GM18526 (cell line): ENCODE results near the gene BNIP5.

Source experiments
- POLR2A ChIP-seq: IDR thresholded peaks from 3 replicates; pipeline ENCODE4 v1.6.1; 2011; ENCODE audit not compliant: insufficient read length; ENCODE audit errors: extremely low read depth

Gene BNIP5

GRCh38 chr6:36335465-36336207 is 1.1 kb downstream of the BNIP5 start:
- TF ChIP-seq POLR2A = no peak

- TF ChIP-seq POLR2A = no peak
These were observed 1.7 kb downstream of the BNIP5 start for GRCh38 chr6:36334832-36335459.

- TF ChIP-seq POLR2A = no peak
These were observed 2.6 kb downstream of the BNIP5 start for GRCh38 chr6:36333931-36334725.

- TF ChIP-seq POLR2A = no peak
These were observed 3.4 kb downstream of the BNIP5 start for GRCh38 chr6:36333171-36333895.

GRCh38 chr6:36331381-36331780 is 5.3 kb downstream of the BNIP5 start:
- TF ChIP-seq POLR2A = no peak

- no peak for TF ChIP-seq POLR2A
These were observed 6.3 kb downstream of the BNIP5 start for GRCh38 chr6:36330366-36330765.

GRCh38 chr6:36329798-36330291 is 6.8 kb downstream of the BNIP5 start:
- TF ChIP-seq POLR2A = no peak

- no peak for TF ChIP-seq POLR2A
These were observed 8.1 kb downstream of the BNIP5 start for GRCh38 chr6:36328600-36328999.

GRCh38 chr6:36327919-36328236 is 8.8 kb downstream of the BNIP5 start:
- TF ChIP-seq POLR2A = no peak

GRCh38 chr6:36327226-36327918 is 9.3 kb downstream of the BNIP5 start:
- no peak for TF ChIP-seq POLR2A

GRCh38 chr6:36326356-36326995 is 10.2 kb downstream of the BNIP5 start:
- TF ChIP-seq POLR2A = no peak

GRCh38 chr6:36324715-36325114 is 12.0 kb downstream of the BNIP5 start:
- no peak for TF ChIP-seq POLR2A

GRCh38 chr6:36324191-36324590 is 12.5 kb downstream of the BNIP5 start:
- no peak for TF ChIP-seq POLR2A

- no peak for TF ChIP-seq POLR2A
These were observed 13.6 kb downstream of the BNIP5 start for GRCh38 chr6:36323062-36323461.
